GM19239 (cell line): ENCODE measurements around the gene STEAP1.
"Not testable (repeated sequence)": the region's sequence is repeated elsewhere in the genome, so short reads cannot be mapped to it uniquely, and the experiment has no call there.

Experiments
- DNase-seq: peaks from one replicate; pipeline ENCODE4 v3.0.0; 2011; ENCODE audit warnings: low spot score; ENCODE audit not compliant: insufficient read length
- FAIRE-seq: peaks from 2 replicates; lab custom pipeline; 2011; peaks lifted over from hg19 to GRCh38; lab: Jason Lieb, UNC

Gene STEAP1

GRCh38 chr7:90172624-90173023 lies 18.4 kb downstream of the STEAP1 start:
- FAIRE-seq (no peak), DNase-seq (no peak)

GRCh38 chr7:90173127-90173844 lies 19.0 kb downstream of the STEAP1 start:
- FAIRE-seq (peak; percentile 97), DNase-seq (peak; percentile 13)

- DNase-seq (no peak), FAIRE-seq (no peak)
These were observed 21.4 kb downstream of the STEAP1 start for GRCh38 chr7:90175667-90176066.

GRCh38 chr7:90176195-90176594 lies 21.9 kb downstream of the STEAP1 start:
- DNase-seq, result no peak
- FAIRE-seq, result no peak

- FAIRE-seq, result peak; percentile 51
These were observed 23.9 kb downstream of the STEAP1 start for GRCh38 chr7:90178166-90178565.

DNA sequence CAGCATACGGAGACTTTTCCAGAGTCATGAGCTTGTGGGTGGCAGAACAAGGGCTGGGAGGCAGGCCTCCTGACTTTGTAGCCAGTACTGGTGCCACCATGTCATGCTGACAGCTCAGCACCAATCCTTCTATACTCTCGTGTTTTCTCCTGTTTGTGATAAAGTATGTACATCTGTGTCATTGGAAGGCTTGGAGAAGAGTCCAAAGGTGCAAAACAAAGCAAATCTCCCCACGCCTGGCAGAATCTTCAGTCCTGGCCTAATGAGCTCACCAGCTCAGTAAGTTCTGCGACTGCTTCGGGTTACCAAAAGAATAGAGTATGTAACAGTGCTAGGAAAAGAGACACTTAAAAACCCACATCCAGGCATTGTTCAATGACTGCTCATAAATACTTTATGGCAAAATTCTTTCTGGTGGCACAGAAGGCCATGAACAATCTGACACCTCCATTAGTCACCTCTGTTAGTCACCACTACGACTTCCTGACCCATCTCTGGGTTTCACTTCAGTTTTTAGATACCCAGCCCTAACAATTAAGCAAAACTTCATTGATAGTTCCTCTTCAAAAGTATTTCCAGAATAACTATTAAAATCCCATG lies 24.5 kb downstream of the STEAP1 start:
- peak; percentile 2 for DNase-seq
- peak; percentile 95 for FAIRE-seq

More at GRCh38 chr7:90178166-90178565, 23.9 kb downstream of the STEAP1 start:
- no peak for DNase-seq

DNA sequence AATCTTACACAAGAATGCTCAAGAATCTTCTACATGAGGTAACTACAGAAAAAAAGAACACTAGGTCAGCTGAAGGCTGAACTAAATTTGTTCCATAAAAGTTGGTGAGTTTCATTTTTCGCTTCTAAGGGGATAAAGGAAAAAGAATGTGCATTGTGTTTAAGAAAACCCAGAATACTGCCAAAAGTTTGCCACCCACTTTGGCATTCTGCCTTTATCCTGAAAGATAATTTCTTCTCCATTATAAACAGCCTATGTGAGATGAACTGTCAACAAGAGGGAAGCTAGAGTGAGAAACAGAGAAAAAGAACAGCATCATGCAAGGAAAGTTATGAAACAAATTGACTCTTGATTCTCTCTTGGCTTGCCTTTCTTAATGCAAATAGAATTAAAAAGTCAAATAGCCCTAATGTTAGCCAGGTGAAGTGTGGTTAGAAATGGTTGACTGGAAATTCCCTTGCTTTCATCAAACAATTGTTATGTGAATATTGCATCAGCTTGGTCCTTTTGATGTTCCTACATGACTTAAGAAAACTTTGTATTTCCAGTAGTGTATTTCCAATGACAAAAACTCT lies 25.8 kb downstream of the STEAP1 start:
- FAIRE-seq (peak; percentile 90), DNase-seq (no peak)

DNA sequence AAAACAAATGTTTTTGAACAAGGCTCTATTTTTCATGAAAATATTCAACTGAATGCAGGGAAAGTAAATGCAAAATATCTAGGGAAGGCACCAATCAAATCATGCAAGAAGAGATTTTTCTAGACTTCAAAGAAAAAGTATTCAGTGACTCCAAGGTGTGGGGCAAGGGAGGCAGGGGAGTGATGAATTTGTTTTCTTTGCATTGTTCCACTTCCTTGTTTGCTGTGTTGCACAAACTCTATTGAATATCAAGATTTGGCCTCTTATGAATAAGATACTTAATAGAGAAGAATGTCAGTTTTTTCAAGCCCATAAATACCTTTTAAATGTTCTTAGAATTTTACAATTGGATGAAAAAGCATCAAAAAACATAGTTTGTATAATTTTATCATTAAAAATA lies 26.4 kb downstream of the STEAP1 start:
- DNase-seq (no peak), FAIRE-seq (no peak)

GRCh38 chr7:90181485-90181884 lies 27.2 kb downstream of the STEAP1 start:
- no peak for FAIRE-seq

GRCh38 chr7:90186290-90186689 lies 32.0 kb downstream of the STEAP1 start:
- DNase-seq, FAIRE-seq: not testable (repeated sequence)

More at GRCh38 chr7:90181485-90181884, 27.2 kb downstream of the STEAP1 start:
- DNase-seq, result no peak

DNA sequence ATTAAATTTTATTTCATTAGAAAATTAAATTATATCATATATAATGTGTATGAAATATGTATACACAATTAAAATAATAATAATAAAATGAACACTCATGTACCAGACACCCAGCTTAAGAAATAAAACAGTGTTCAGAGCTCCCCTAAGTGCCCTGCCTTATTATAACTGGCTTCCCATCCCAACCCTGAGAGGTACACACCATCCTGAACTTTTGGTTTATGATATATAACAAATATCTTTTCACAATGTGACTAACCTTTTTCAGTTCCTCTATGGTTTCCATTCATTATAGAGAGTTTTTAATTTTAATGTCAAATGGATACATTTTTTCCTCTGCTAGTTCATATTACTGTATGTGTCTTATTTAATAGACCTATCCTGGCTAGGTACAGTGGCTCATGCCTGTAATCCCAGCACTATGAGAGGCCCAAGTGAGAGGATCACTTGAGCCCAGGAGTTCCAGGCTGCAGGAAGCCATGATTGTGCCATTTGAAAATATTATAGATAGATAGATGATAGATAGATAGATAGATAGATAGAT lies 33.3 kb downstream of the STEAP1 start:
- DNase-seq, result no peak
- no peak for FAIRE-seq

DNA sequence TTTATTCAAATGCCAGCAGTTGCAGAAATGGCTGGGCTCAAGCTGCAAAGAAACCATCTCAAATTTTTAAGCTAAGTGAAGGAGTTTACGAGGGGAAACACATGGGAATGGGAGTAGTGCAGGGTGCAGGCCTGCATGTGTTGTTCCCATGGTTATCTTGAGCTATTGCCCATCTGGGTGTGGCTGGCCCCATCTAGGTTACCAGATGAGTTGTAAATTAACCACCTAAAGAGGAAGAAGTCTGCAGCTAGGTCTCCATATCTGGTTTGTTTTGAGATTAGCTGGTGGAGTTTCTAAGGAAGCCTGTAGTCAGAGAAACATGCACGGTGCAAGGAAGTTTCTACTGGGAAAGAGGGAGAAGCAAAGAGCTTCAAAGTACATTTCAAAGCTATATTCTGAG lies 34.0 kb downstream of the STEAP1 start:
- FAIRE-seq (peak; percentile 97), DNase-seq (no peak)

DNA sequence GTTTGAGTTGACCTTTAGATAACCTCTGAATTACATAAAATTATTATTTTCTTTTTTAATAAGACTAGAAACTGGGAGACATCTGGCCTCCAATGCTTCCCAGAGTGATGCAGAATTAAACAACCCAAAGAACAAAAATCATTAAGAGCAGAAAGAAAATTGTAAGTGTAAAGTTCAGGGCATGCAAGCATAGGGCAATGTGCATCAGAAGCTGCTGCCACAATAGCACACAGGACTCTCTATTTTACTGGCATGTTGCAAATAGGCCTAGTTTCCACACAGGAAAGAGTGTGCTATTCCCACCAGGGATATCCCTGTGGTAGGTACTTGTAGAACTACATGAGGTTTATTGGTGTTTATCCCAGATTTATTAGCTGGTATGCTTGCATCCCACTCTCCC lies 36.7 kb downstream of the STEAP1 start:
- FAIRE-seq (no peak), DNase-seq (no peak)

DNA sequence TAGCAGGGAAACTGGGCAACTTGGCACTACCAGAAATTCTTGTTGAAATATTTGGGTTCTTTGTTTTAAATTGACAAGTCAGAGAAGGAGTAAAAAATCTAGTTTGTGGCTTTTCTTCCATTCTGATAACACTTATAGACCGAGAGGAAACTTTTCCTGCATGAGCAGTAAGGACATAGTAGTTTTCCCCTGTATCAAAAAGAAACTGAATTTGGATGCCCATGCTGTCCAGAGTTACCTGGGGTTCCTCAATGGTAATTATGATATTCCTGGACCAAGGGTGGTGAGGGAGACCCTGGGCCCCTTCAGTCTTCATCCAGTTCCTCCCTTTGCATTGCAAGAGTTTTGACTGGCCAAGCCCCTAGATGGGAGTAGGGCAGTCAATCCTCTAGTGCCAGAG lies 37.4 kb downstream of the STEAP1 start:
- no peak for FAIRE-seq
- no peak for DNase-seq

- DNase-seq (no peak), FAIRE-seq (peak; percentile 21)
These were observed 38.8 kb downstream of the STEAP1 start for GRCh38 chr7:90192876-90193750.

GRCh38 chr7:90194911-90195809 lies 40.9 kb downstream of the STEAP1 start:
- DNase-seq, result no peak
- FAIRE-seq, result peak; percentile 23

GRCh38 chr7:90201500-90202195 lies 47.4 kb downstream of the STEAP1 start:
- peak; percentile 11 for FAIRE-seq
- no peak for DNase-seq

DNA sequence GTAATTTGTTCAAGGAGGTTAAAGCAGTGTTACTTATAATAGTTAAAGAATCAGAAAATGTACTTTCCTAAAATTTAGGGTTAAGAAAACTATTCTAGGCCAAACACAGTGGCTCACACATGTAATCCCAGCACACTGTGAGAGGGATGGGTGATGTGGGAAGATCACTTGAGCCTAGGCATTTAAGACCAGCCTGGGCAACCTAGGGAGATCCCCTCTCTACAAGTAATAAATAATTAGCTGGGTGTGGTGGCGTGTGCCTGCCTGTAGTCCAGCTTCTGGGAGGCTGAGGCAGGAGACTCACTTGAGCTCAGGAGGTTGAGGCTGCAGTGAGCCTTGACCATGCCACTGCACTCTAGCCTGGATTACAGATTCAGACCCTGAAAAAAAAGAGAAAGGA lies 53.7 kb downstream of the STEAP1 start:
- FAIRE-seq (no peak), DNase-seq (no peak)

GRCh38 chr7:90209776-90210175 lies 55.5 kb downstream of the STEAP1 start:
- no peak for DNase-seq

More at GRCh38 chr7:90209776-90210175, 55.5 kb downstream of the STEAP1 start:
- peak; percentile 23 for FAIRE-seq
